ENCODE measurements around the gene MEGF10.

Gene MEGF10

DNA sequence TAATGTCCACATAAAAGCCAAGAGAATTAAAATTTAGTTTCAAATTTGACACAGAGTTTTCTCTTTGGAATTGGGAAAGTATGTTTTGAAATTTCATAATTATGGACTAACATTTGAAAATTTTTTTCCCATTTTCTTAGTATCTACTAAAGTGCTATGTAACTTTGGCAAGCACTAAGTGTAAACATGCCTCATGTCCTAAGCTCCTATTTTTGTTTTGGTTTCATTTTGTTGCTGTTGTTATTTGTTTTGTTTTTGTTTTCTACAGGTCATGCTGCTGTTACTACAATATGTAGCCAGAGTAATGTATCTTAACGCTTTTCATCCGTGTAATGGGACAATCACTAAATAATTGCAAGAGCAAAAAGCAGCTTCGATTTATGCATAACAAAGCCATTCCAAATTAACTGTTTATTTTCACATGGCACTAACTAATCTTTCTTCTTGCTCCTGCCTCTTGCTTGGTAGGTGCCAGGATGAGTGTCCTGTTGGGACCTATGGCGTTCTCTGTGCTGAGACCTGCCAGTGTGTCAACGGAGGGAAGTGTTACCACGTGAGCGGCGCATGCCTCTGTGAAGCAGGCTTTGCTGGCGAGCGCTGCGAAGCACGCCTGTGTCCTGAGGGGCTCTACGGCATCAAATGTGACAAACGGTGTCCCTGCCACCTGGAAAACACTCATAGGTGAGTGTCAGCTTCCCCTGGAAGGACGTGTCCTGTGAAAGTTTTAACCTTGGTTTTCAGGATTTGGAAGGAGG, 119.5 kb downstream of the MEGF10 start:
- in situ Hi-C loops (cut with MboI; ENCODE audit: low pct_unique_long_range_greater_than_20kb, low sequenced_read_pairs, unreplicated experiment), result no loop called here
- no peak for TF ChIP-seq CTCF (IDR thresholded peaks at IDR 0.05; ENCODE audit: extremely low read depth, insufficient read depth, missing control alignments)
- DNase-seq (ENCODE audit: low spot score), result no peak

GRCh38 chr5:127410959-127411358, 120.4 kb downstream of the MEGF10 start:
- TF ChIP-seq CTCF (IDR thresholded peaks at IDR 0.05; ENCODE audit: extremely low read depth, insufficient read depth, missing control alignments), result no peak
- in situ Hi-C loops (cut with MboI; ENCODE audit: low pct_unique_long_range_greater_than_20kb, low sequenced_read_pairs, unreplicated experiment), result no loop called here
- DNase-seq (ENCODE audit: low spot score), result peak; percentile 40

- no peak for TF ChIP-seq CTCF (IDR thresholded peaks at IDR 0.05; ENCODE audit: extremely low read depth, insufficient read depth, missing control alignments)
- in situ Hi-C loops (cut with MboI; ENCODE audit: low pct_unique_long_range_greater_than_20kb, low sequenced_read_pairs, unreplicated experiment), result no loop called here
- DNase-seq (ENCODE audit: low spot score), result no peak
Measured at GRCh38 chr5:127411381-127411780, 120.8 kb downstream of the MEGF10 start.

DNA sequence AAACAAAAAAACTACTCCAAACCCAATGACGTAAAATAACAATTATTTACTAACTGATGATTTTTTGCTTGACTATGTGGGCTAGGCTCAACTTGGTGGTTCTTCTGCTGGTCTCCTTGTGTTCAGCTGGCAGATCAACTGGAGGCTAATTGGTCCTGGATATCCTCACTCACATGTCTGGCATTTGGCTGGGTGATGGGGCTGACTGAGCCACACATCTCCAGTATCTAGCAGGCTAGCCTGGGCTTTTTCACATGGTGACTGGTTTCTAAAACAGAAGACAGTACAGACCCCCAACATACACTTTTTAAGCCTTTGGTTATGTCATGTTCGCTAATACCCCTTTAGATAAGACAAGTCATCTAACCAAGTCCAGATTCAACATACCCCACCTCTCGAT, 122.1 kb downstream of the MEGF10 start:
- DNase-seq (ENCODE audit: low spot score), result no peak
- no peak for TF ChIP-seq CTCF (IDR thresholded peaks at IDR 0.05; ENCODE audit: extremely low read depth, insufficient read depth, missing control alignments)
- in situ Hi-C loops (cut with MboI; ENCODE audit: low pct_unique_long_range_greater_than_20kb, low sequenced_read_pairs, unreplicated experiment), result no loop called here

GRCh38 chr5:127415034-127415433, 124.4 kb downstream of the MEGF10 start:
- no peak for DNase-seq (ENCODE audit: low spot score)
- in situ Hi-C loops (cut with MboI; ENCODE audit: low pct_unique_long_range_greater_than_20kb, low sequenced_read_pairs, unreplicated experiment), result no loop called here
- TF ChIP-seq CTCF (IDR thresholded peaks at IDR 0.05; ENCODE audit: extremely low read depth, insufficient read depth, missing control alignments), result no peak

DNA sequence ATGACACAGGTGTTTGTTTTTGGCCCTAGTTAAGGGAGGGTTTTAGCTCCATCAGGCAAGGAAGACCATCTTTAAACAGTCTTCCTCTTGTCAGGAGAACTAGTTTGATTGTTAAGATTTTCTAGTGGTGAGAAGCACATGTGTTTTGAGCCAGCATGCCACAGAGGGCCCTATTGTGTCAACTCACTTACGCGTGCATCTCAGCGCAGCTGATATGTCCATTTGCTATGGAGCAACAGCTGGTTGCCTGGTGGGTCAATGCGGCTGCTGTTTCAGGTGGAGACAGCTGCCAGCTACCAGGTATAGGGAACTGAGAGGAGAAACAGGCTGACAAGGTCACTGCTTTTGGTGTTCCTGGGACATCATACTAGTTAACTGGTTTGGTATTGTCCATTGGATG, 126.3 kb downstream of the MEGF10 start:
- no peak for TF ChIP-seq CTCF (IDR thresholded peaks at IDR 0.05; ENCODE audit: extremely low read depth, insufficient read depth, missing control alignments)
- in situ Hi-C loops (cut with MboI; ENCODE audit: low pct_unique_long_range_greater_than_20kb, low sequenced_read_pairs, unreplicated experiment), result no loop called here
- no peak for DNase-seq (ENCODE audit: low spot score)
